CD14-positive monocyte (primary cell): ENCODE results near the gene LCE4A. TPM values are rescaled to one million over a fixed set of nuclear protein-coding genes. Genes with fewer than 3 reads are reported as not detected.

Source experiments
- DNase-seq, 3 donors: peaks; one replicate each; pipeline ENCODE4 v3.0.0-alpha.2; 2011 to 2022
- H2AFZ ChIP-seq: 2 replicates; pipeline ENCODE4 v1.6.0; 2012; ENCODE audit warnings: mild to moderate bottlenecking, low read depth, low read length, inconsistent platforms; ENCODE audit not compliant: insufficient read depth, poor library complexity, severe bottlenecking
- H3K27ac ChIP-seq, 2 donors: 1 replicate in 1 of 2; 2 replicates in 1 of 2; pipeline ENCODE4 v1.5.1; 2012 to 2013; ENCODE audit warnings: low read length in 2 of 2, control low read depth in 1 of 2, inconsistent platforms in 1 of 2, low read depth in 1 of 2, mild to moderate bottlenecking in 1 of 2
- H3K27me3 ChIP-seq, 2 donors: one replicate each; pipeline versions ENCODE4 v1.6.0 to v1.6.1; 2011 to 2013; ENCODE audit warnings: low read length in 2 of 2; ENCODE audit not compliant: control insufficient read depth in 2 of 2, insufficient read depth in 2 of 2
- H3K36me3 ChIP-seq, 2 donors: replicated peaks in 1 of 2; 1 replicate in 1 of 2; 2 replicates in 1 of 2; pipeline versions ENCODE4 v1.5.1 to v1.6.1; 2012 to 2013; ENCODE audit warnings: low read length in 2 of 2, control low read depth in 1 of 2, inconsistent platforms in 1 of 2, mild to moderate bottlenecking in 1 of 2; ENCODE audit not compliant: insufficient read depth in 2 of 2, control insufficient read depth in 1 of 2
- H3K4me1 ChIP-seq, 2 donors: 1 replicate in 1 of 2; 2 replicates in 1 of 2; pipeline versions ENCODE4 v1.5.1 to v1.6.1; 2012 to 2013; ENCODE audit warnings: low read length in 2 of 2, control low read depth in 1 of 2, inconsistent platforms in 1 of 2, mild to moderate bottlenecking in 1 of 2, moderate library complexity in 1 of 2; ENCODE audit not compliant: insufficient read depth in 2 of 2, control insufficient read depth in 1 of 2
- H3K4me2 ChIP-seq: replicated peaks from 2 replicates; pipeline ENCODE3; 2012; ENCODE audit warnings: low read length, moderate library complexity, mild to moderate bottlenecking; ENCODE audit not compliant: poor library complexity, severe bottlenecking; ENCODE audit errors: extremely low read depth
- H3K4me3 ChIP-seq, 3 experiments: fragments of 200-600 bp in 1 of 3; sonication (generic) in 1 of 3; replicated peaks in 1 of 3; 1 replicate in 2 of 3; 2 replicates in 1 of 3; pipeline ENCODE4 v1.5.1; 2011 to 2013; ENCODE audit warnings: low read length in 3 of 3, mild to moderate bottlenecking in 3 of 3, control low read depth in 2 of 3, low read depth in 2 of 3, inconsistent platforms in 1 of 3, moderate library complexity in 1 of 3
- H3K79me2 ChIP-seq: 2 replicates; pipeline ENCODE4 v1.6.0; 2012; ENCODE audit warnings: mild to moderate bottlenecking, control low read depth, inconsistent platforms, low read length, moderate library complexity; ENCODE audit not compliant: insufficient read depth
- H3K9ac ChIP-seq: 2 replicates; pipeline ENCODE4 v1.6.0; 2017; ENCODE audit warnings: low read length, mild to moderate bottlenecking; ENCODE audit not compliant: insufficient read depth, poor library complexity, severe bottlenecking
- H3K9me3 ChIP-seq, 2 donors: replicated peaks in 1 of 2; 1 replicate in 1 of 2; 2 replicates in 1 of 2; pipeline versions ENCODE4 v1.5.1 to v1.6.1; 2012 to 2013; ENCODE audit warnings: low read length in 2 of 2, control low read depth in 1 of 2; ENCODE audit not compliant: control insufficient read depth in 1 of 2, insufficient read depth in 1 of 2
- H4K20me1 ChIP-seq: 2 replicates; pipeline ENCODE4 v1.6.0; 2012; ENCODE audit warnings: mild to moderate bottlenecking, low read length, control low read depth, moderate library complexity; ENCODE audit not compliant: insufficient read depth
- H3K27ac Mint-ChIP-seq, 7 donors: one replicate each; pipeline ENCODE4 v1.8.0; 2020; ENCODE audit warnings: mild to moderate bottlenecking in 7 of 7, mixed read lengths in 7 of 7, moderate library complexity in 6 of 7, inconsistent platforms in 2 of 7
- H3K27me3 Mint-ChIP-seq, 3 donors: one replicate each; pipeline ENCODE4 v1.8.0; 2021 to 2022; ENCODE audit warnings: low read depth in 3 of 3, mild to moderate bottlenecking in 3 of 3, mixed read lengths in 3 of 3, moderate library complexity in 3 of 3, inconsistent platforms in 1 of 3
- H3K36me3 Mint-ChIP-seq, 2 donors: one replicate each; pipeline ENCODE4 v1.8.0; 2020; ENCODE audit warnings: mixed read lengths in 2 of 2, inconsistent platforms in 1 of 2, mild to moderate bottlenecking in 1 of 2
- H3K4me1 Mint-ChIP-seq: one replicate; pipeline ENCODE4 v1.8.0; 2020; ENCODE audit warnings: mild to moderate bottlenecking, mixed read lengths
- H3K4me3 Mint-ChIP-seq, 2 donors: one replicate each; pipeline ENCODE4 v1.8.0; 2020; ENCODE audit warnings: mild to moderate bottlenecking in 2 of 2, mixed read lengths in 2 of 2, moderate library complexity in 1 of 2
- H3K9me3 Mint-ChIP-seq, 7 donors: one replicate each; pipeline ENCODE4 v1.8.0; 2020 to 2022; ENCODE audit warnings: mixed read lengths in 7 of 7, mild to moderate bottlenecking in 6 of 7, moderate library complexity in 6 of 7, inconsistent platforms in 2 of 7
- CTCF ChIP-seq: fragments of 200-600 bp; IDR thresholded peaks from one replicate; pipeline ENCODE4 v1.8.0; 2022; ENCODE audit warnings: antibody characterized with exemption, mild to moderate bottlenecking
- WGBS: methylation state at CpG from one replicate; pipeline ENCODE4 v1.1.5; 2013; ENCODE audit warnings: missing lambda C conversion rate; ENCODE audit not compliant: insufficient coverage; 5-methylcytosine and 5-hydroxymethylcytosine counted together
- intact Hi-C, 2 donors: fragments of 100-400 bp; cut with micrococcal nuclease; formaldehyde crosslinking; loops; one replicate each; pipeline versions ENCODE4 v1.15.0 to v1.15.1; 2023
- polyA plus RNA-seq, 3 donors: library from polyadenylated mRNA; depleted of rRNA in 1 of 3; unstranded in 2 of 3; stranded (reverse) in 1 of 3; fragments of 300-500 nt in 2 of 3; fragments of >200 nt in 1 of 3; fragmentation: Illumina TruSeq in 2 of 3; gene quantifications; 1 replicate in 2 of 3; 2 replicates in 1 of 3; pipeline ENCODE4 v1.2.3, GENCODE V29; 2012 to 2021

Gene LCE4A
- polyA plus RNA-seq, 3 donors, result not detected

GRCh38 chr1:152679459-152679858, 28.5 kb upstream of the LCE4A start:
- Histone ChIP-seq H4K20me1 (no peaks in the 10 kb centered on the region), H3K27ac (no peak overlapping the region), H3K4me2 (no peak overlapping the region), H3K4me1 (no peaks in the 10 kb centered on the region), H3K27me3 (no peaks in the 10 kb centered on the region), H2AFZ (no peak overlapping the region), H3K9me3 (no peaks in the 10 kb centered on the region), H3K9ac (no peak overlapping the region), H3K4me3 (no peak overlapping the region), H3K79me2 (no peaks in the 10 kb centered on the region), H3K36me3 (no peaks in the 10 kb centered on the region)
- H3K27me3 Mint-ChIP-seq, result peaks cover 1 to 23% (median 3%) of the 10 kb centered on the region in 3 donors
- 85% methylated on average over 6 of the region's 6 CpGs for WGBS
- H3K9me3 Mint-ChIP-seq, result peaks cover 0 to 2% (median 0%) of the 10 kb centered on the region in 7 donors
- H3K36me3 Mint-ChIP-seq, result no peaks in the 10 kb centered on the region
- no peaks in the 10 kb centered on the region for H3K4me1 Mint-ChIP-seq
- H3K27ac Mint-ChIP-seq, result no peak overlapping the region
- intact Hi-C loops, result no loop called here
- DNase-seq, result no peak
- no peak for TF ChIP-seq CTCF
- H3K4me3 Mint-ChIP-seq, result no peak overlapping the region

DNA sequence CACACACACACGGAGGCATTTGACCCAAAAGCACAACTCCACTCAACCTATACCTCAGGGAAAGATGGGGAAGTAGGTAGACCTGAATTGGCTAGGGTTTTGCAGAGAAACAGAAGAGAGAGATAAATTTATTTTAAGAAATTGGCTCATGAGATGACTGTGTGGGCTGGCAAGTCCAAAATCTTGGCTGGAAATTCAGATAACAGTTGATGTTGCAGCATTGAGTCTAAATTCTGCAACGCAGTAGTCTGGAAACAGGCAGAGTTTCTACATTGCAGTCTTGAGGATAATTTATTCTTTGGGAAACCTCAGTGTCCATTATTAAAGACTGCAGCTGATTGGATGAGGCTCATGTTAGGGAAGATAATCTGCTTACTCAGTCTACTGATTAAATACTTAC, 26.3 kb upstream of the LCE4A start:
- no peak overlapping the region for H3K9ac ChIP-seq
- Mint-ChIP-seq H3K4me3 (no peak overlapping the region), H3K27ac (no peak overlapping the region), H3K36me3 (no peaks in the 10 kb centered on the region), H3K9me3 (peaks cover 0 to 2% (median 0%) of the 10 kb centered on the region in 7 donors), H3K27me3 (peaks cover 1 to 21% (median 2%) of the 10 kb centered on the region in 3 donors), H3K4me1 (no peaks in the 10 kb centered on the region)
- H3K9me3 ChIP-seq, result no peaks in the 10 kb centered on the region
- WGBS, result 67% methylated on average over 1 of the region's 2 CpGs
- H3K36me3 ChIP-seq, result no peaks in the 10 kb centered on the region
- no peak overlapping the region for H2AFZ ChIP-seq
- H3K79me2 ChIP-seq, result no peaks in the 10 kb centered on the region
- H3K27ac ChIP-seq, result no peak overlapping the region
- H3K4me2 ChIP-seq, result no peak overlapping the region
- H3K4me1 ChIP-seq, result no peaks in the 10 kb centered on the region
- DNase-seq, result no peak
- H4K20me1 ChIP-seq, result no peaks in the 10 kb centered on the region
- H3K4me3 ChIP-seq, result no peak overlapping the region
- H3K27me3 ChIP-seq, result no peaks in the 10 kb centered on the region
- no peak for TF ChIP-seq CTCF
- intact Hi-C loops, result no loop called here
